Stimulated activated CD8-positive, alpha-beta memory T cell treated with anti-CD3 and anti-CD28 coated beads, Interleukin-7, amount 100 ng/mL, for 48 hours (primary cell): ENCODE results near the gene CCL26.
"Not testable (repeated sequence)": the region's sequence is repeated elsewhere in the genome, so short reads cannot be mapped to it uniquely, and the experiment has no call there.

Experiments used
- DNase-seq, 2 donors: peaks; one replicate each; pipeline ENCODE4 v3.0.0-alpha.2; 2020; ENCODE audit warnings: low read depth in 1 of 2; ENCODE audit errors: extremely low read depth in 1 of 2

CCL26 gene

DNA sequence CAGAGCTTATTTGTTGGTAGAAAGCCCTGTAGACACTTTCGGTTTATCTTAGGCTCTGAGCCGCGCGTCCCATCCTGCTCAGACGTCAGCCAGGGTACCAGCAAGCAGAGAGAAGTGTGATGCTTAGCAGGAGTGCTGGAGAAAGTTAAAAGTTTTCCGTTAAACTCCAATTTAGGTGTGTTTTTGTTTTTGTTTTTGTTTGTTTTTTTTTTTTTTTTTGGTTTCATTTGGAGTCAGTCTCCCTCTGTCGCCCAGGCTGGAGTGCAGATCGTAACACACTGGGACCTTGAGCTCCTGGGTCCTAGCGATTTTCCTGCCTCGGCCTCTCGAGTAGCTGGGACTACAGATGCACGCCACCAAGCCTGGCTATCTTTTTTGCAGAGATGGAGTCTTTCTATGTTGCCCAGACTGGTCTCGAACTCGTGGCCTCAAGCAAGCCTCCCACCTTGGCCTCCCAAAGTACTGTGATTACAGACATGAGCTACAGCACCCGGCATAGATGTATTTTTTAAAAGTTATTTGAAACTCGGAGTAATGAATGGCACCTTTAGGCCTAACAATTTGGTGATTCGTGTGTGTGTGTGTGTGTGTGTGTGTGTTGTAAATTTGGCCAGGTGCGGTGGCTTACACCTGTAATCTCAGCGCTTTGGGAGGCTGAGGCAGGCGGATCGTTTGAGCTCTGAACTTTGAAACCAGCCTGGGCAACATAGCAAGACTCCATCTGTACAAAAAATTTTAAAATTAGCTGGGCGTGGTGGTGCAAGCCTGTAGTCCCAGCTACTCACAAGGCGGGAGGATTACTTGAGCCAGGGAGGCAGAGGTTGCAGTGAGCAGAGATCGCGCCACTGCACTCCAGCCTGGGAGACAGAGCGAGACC is 32.0 kb downstream of the CCL26 start:
- DNase-seq = no peak

- DNase-seq = peak; percentile 98
These were observed 32.8 kb downstream of the CCL26 start for GRCh38 chr7:75738975-75739795.

DNA sequence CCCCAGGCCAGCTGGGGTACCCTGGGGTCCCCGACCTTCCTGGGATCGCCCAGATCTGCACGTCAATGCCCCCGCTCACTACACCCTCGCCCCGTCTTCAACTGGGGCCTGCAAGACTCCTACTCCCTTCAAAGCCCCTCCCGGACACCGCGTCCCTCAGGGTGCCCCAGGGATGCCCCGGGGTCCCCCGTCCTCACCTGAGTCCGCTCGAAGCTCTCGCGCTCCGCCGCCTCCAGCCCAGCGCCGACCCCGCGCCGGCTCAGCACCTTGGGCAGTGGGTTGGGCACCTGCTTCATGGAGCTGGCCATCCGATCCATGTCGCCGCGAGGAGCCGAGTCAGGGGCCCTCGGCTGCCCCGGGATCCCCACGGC is 33.4 kb downstream of the CCL26 start, which contains the start of gene HIP1:
HIP1 (minus strand) TSS at position 338 of the 371 bp plus-strand sequence; CDS start at position 317, 21 bp downstream.
- no peak for DNase-seq

DNA sequence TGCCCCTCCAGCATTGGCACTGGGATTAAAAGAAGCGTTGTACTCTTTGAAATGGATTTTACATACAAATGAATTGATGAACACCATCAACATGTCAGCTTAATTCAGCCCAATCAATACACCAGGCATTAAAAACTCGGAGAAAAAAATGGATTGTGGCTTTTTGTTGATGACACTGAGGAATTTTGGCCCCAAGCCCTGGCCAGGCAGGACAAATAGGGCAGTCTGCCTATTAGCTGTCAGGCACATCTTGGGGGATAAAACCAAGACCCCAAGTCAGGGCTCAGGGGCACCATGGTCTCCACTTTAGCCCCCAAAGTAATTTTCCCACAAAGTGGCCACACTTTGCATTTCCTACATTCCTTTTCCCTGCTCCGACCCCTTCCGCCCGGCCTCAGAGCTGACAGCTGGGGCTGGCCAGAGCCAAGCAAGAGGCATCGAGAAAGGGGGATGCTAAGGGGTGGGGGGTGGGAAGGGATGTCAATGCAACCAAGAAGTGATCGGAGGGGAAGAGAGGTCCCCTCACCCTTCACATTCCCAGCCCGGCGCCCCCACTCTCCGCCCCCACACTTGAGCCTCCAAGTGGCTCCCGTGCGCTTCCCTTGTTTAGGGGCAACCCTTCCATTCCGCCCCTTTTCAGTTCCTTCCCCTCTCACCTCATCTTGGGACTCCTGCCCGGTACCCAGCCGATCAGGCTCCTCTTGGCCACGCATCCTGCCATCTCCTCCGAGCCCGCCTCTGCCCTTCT is 34.0 kb downstream of the CCL26 start:
- DNase-seq = no peak

- DNase-seq = no peak
These were observed 36.2 kb downstream of the CCL26 start for GRCh38 chr7:75735581-75736350.

DNA sequence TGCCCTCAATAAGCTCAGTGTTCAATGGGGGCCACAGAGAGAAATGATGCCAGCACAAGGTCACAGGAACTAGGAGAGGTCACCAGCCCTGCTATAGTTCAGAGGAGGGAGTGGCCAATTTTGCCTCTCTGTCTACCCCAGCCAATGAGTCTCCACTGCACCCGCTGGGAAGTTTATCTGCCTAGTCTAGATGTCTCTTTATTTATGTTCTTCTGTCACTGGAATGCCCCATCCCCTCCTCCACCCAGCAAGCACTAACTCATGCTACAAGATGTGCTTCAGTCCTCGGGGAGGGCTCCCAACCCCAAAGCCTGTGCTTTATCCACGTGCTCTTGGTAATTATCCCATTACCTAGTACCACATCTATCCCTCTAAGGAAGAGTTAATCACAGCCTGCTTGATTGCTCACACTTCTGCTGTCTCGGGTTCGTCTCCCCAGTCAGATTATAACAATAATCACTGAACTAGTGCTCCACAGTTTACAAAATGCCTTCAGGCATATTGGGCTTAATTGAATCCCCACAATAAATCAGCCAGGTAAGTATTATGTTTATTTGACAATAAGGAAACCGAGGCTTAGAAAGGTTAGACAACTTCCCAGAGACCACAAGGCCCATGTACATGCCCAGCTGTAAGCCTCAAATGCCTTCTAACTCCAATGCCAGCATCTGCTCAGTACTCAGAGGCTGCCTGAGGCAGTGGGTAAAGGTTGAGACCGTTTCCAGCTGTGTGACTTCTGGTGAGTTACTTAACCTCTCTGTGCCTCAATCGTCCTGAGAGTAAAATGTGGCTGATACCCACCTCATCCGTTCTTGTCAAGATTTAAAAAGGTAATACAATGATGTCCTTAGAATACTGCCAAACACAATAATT is 37.2 kb downstream of the CCL26 start:
- DNase-seq = no peak

- no peak for DNase-seq
These were observed 39.0 kb downstream of the CCL26 start for GRCh38 chr7:75732764-75733630.

DNA sequence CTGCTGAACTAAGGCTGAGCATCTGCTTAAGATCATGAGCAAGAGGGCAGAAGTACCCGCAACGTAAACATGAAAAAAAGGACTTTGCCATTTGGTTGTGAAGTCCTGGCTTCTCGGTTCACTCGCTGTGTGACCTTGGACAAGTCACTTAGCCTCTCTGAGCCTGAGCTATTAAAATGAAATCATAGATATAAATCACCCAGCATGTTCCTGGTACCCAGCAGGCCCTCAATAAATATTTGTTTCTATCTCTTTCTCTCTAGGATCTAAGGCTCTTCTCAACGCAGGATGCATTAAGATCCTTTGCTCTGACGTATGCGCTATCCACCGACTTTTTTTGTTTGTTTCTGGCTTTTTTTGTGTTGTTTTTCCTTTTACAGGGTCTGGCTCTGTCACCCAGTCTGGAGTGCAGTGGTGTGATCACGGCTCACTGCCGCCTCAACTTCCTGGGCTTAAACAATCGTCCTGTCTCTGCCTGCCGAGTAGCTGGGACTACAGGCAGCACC is 39.9 kb downstream of the CCL26 start:
- DNase-seq = no peak

DNA sequence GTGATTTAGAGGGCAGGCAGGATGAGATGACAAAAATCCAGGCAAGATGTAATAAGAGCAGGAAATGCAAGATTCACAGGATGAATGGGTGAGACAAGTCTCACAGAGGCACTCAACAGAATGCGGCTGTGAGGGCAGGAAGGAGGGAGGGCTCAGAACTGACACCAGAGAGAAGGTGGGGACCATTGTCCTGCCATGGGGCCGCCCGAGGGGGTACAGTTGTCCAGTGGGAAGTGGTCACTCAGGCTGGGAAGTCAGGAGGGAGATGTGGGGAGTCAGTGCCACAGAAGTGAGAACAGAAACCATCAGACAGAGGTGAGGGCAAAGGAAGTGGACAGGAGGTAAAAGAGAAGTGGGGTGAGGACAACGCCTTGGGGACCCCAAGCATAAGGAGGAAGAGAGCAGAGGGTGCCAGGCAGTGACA is 42.1 kb downstream of the CCL26 start:
- DNase-seq = no peak

GRCh38 chr7:75727881-75728593 is 44.0 kb downstream of the CCL26 start:
- no peak for DNase-seq

DNA sequence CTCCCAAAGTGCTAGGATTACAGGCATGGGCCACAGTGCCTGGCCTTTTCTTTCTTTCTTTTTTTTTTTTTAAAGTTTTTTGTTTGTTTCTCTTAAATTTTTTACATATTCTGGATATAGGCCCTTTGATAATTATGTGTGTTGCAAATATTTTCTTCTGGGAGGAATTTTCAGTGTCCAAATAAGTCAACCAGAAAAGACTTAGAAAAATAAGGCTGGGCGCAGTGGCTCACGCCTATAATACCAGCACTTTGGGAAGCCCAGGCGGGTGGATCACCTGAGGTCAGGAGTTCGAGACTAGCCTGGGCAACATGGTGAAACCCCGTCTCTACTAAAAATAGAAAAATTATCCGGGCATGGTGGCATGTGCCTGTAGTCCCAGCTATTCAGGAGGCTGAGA is 44.7 kb downstream of the CCL26 start:
- DNase-seq = not testable (repeated sequence)

GRCh38 chr7:75725306-75725705 is 46.7 kb downstream of the CCL26 start:
- DNase-seq = no peak

GRCh38 chr7:75723444-75723843 is 48.6 kb downstream of the CCL26 start:
- no peak for DNase-seq

DNA sequence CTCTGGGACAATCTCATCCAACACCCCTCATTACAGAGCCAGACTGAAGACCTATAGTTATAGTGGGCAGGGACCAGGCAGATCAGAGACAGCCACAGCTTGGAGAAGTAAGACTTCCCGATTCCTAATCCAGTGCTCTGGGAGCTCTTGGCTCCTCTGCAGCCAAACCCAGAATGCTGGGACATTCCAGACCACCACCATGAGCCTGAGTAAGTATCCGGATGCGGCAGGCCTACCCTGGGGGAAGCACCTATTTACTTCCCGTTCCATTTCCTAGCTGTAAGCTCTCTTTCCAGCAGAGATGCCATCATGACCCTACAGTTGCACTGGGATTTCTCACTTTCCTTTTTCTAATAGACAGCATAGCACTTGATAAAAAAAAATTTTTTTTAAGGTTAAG is 49.6 kb downstream of the CCL26 start:
- no peak for DNase-seq

DNA sequence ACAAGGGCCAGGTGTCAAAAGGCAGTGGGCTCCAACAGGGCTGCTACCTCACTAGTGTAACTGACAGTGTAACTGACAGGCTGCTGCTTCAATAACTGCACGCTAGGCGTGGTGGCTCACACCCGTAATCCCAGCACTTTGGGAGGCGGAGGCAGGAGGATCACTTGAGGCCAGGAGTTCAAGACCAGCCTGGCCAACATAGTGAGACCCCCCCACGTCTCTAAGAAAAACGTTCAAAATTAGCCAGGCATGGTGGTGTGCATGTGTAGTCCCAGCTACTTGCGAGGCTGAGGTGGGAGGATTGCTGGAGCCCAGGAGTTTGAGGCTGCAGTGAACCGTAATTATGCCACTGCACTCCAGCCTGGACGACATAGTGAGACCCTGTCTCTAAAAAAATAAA is 50.1 kb downstream of the CCL26 start:
- not testable (repeated sequence) for DNase-seq

GRCh38 chr7:75721426-75721825 is 50.6 kb downstream of the CCL26 start:
- DNase-seq = no peak

GRCh38 chr7:75719626-75720025 is 52.4 kb downstream of the CCL26 start:
- no peak for DNase-seq
